GM23248 (cell line): ENCODE data around the gene SERPIND1. TPM values are rescaled to one million over a fixed set of nuclear protein-coding genes. Genes with fewer than 3 reads are reported as not detected.

ENCODE experiments used
- DNase-seq: peaks from one replicate; pipeline ENCODE4 v3.0.0-alpha.2; 2015
- H2AFZ ChIP-seq: fragments of 200-600 bp; sonication (generic); 2 replicates; pipeline ENCODE4 v1.6.1; 2016; ENCODE audit warnings: antibody characterized with exemption
- H3F3A ChIP-seq: fragments of 200-600 bp; sonication (generic); 2 replicates; pipeline ENCODE4 v1.6.1; 2016; ENCODE audit warnings: mild to moderate bottlenecking, antibody characterized with exemption, mixed run types; ENCODE audit not compliant: insufficient read depth
- H3K27ac ChIP-seq: fragments of 200-600 bp; sonication (generic); 2 replicates; pipeline ENCODE4 v1.5.1; 2016; ENCODE audit warnings: mild to moderate bottlenecking
- H3K27me3 ChIP-seq: fragments of 200-600 bp; sonication (generic); replicated peaks from 2 replicates; pipeline ENCODE4 v1.6.1; 2016; ENCODE audit warnings: mild to moderate bottlenecking; ENCODE audit not compliant: insufficient read depth
- H3K36me3 ChIP-seq: fragments of 200-600 bp; sonication (generic); 2 replicates; pipeline ENCODE4 v1.6.1; 2016; ENCODE audit warnings: low read depth, mild to moderate bottlenecking
- H3K4me1 ChIP-seq: fragments of 200-600 bp; sonication (generic); 2 replicates; pipeline ENCODE4 v1.6.1; 2016; ENCODE audit warnings: mild to moderate bottlenecking; ENCODE audit not compliant: insufficient read depth
- H3K4me2 ChIP-seq: fragments of 200-600 bp; sonication (generic); one replicate; pipeline ENCODE4 v1.6.1; 2016; ENCODE audit warnings: mild to moderate bottlenecking; ENCODE audit not compliant: unreplicated experiment
- H3K4me3 ChIP-seq: fragments of 200-600 bp; sonication (generic); 2 replicates; pipeline ENCODE4 v1.5.1; 2016; ENCODE audit warnings: mild to moderate bottlenecking
- H3K79me2 ChIP-seq: fragments of 200-600 bp; sonication (generic); 2 replicates; pipeline ENCODE4 v1.6.1; 2016; ENCODE audit warnings: mild to moderate bottlenecking; ENCODE audit not compliant: insufficient read depth
- H3K9ac ChIP-seq: fragments of 200-600 bp; sonication (generic); 2 replicates; pipeline ENCODE4 v1.6.1; 2016; ENCODE audit warnings: mild to moderate bottlenecking
- H3K9me2 ChIP-seq: fragments of 200-600 bp; sonication (generic); 2 replicates; pipeline ENCODE4 v1.6.1; 2016; ENCODE audit warnings: mixed run types, mild to moderate bottlenecking, moderate library complexity; ENCODE audit not compliant: insufficient read depth
- H3K9me3 ChIP-seq: fragments of 200-600 bp; sonication (generic); one replicate; pipeline ENCODE4 v1.6.1; 2017; ENCODE audit warnings: low read depth
- H4K20me1 ChIP-seq: fragments of 200-600 bp; sonication (generic); 2 replicates; pipeline ENCODE4 v1.6.0; 2016; ENCODE audit not compliant: insufficient read depth
- EZH2 ChIP-seq: fragments of 200-600 bp; sonication (generic); IDR thresholded peaks from 2 replicates; pipeline ENCODE4 v1.6.1; 2018; ENCODE audit warnings: antibody characterized with exemption, mild to moderate bottlenecking; ENCODE audit not compliant: insufficient read depth, poor library complexity, severe bottlenecking
- EZH2phosphoT487 ChIP-seq: fragments of 200-600 bp; sonication (generic); IDR thresholded peaks from 2 replicates; pipeline ENCODE4 v1.6.1; 2018; ENCODE audit warnings: antibody characterized with exemption, moderate library complexity, mild to moderate bottlenecking, low read depth; ENCODE audit not compliant: insufficient read depth
- WGBS, 2 experiments: methylation state at CpG; one replicate each; pipeline ENCODE4 v1.1.6; 2015 to 2017; ENCODE audit warnings: low lambda C conversion rate in 2 of 2, low coverage in 1 of 2; ENCODE audit errors: missing lambda C conversion rate in 2 of 2; 5-methylcytosine and 5-hydroxymethylcytosine counted together
- in situ Hi-C: fragments of 300-500 bp; cut with MboI; formaldehyde crosslinking; loops from 2 replicates; pipeline ENCODE4 v1.15.0; 2020
- polyA plus RNA-seq: library from polyadenylated mRNA; unstranded; fragments of >200 nt; fragmentation: Nextera tagmentation; extraction: Ambion mirVana; gene quantifications from 2 replicates; pipeline ENCODE4 v1.2.1, GENCODE V29; 2016
- total RNA-seq: library from RNA; depleted of rRNA; stranded (reverse); fragments of >200 nt; shearing (Covaris generic); gene quantifications from 2 replicates; pipeline ENCODE4 v1.2.3, GENCODE V29; 2014

Gene SERPIND1
- total and polyA plus RNA-seq, 2 experiments from 2014 or later: 0.26 TPM; not detected in 1

DNA sequence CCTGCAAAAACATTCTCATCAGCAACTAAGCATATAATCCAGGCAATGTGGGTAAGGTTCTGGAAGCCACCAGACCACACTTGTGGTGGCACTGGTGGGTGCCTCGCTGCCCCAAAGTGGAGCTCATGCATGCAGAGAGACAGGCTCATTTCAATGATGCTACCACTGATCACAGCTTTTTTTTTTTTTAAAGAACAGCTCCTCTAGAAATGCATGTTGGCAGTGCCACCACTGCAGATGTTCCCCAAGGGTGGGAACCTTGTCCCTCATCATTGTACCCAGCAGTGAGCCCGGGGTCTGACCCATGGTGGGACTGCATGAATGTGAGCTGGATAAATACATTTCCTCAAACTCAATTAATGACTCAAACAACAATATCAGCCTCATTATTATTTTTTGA is 31.1 kb upstream of the SERPIND1 start:
- Histone ChIP-seq H3K9me2 (no peaks in the 10 kb centered on the region), H3K9me3 (no peaks in the 10 kb centered on the region), H3K4me2 (no peak overlapping the region), H3K27ac (no peak overlapping the region), H3K9ac (no peak overlapping the region), H3K4me3 (no peak overlapping the region), H3K27me3 (no peaks in the 10 kb centered on the region), H4K20me1 (no peaks in the 10 kb centered on the region), H3K36me3 (peaks cover 22% of the 10 kb centered on the region), H2AFZ (no peak overlapping the region), H3F3A (peaks cover 8% of the 10 kb centered on the region), H3K79me2 (no peaks in the 10 kb centered on the region), H3K4me1 (no peaks in the 10 kb centered on the region)
- in situ Hi-C loops: no loop called here
- DNase-seq: no peak
- WGBS, 2 experiments: 50% methylated on average over 2 of the region's 2 CpGs
- no peak for TF ChIP-seq EZH2phosphoT487

DNA sequence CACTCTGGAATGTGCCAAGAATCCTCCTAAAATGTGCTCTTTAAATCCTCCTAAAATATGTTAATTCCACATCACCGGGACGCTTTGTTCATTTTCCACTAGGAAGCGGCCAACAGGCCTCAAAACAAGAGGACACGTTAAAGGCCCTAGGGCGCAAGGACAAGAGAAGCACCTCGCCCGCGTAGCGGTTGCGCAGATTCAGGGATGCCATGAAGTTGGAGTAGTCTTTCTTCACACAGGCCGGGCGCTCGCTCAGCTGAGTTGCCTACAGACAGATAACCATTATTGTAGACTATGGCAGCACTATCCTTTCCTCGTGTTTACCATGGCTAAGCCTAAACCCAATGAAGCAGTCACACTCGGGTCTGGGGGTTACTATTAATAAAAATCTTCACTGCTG is 29.5 kb upstream of the SERPIND1 start:
- in situ Hi-C loops: no loop called here
- TF ChIP-seq EZH2phosphoT487: no peak
- TF ChIP-seq EZH2: no peak
- Histone ChIP-seq H2AFZ (no peak overlapping the region), H3K9me3 (no peaks in the 10 kb centered on the region), H3K9ac (no peak overlapping the region), H3K36me3 (peaks cover 22% of the 10 kb centered on the region), H3K79me2 (no peaks in the 10 kb centered on the region), H3K27ac (no peak overlapping the region), H3K9me2 (no peaks in the 10 kb centered on the region), H3F3A (peaks cover 8% of the 10 kb centered on the region), H3K4me1 (no peaks in the 10 kb centered on the region), H3K27me3 (no peaks in the 10 kb centered on the region), H3K4me2 (no peak overlapping the region), H4K20me1 (no peaks in the 10 kb centered on the region), H3K4me3 (no peak overlapping the region)
- DNase-seq: no peak
- WGBS, 2 experiments: 90 to 92% methylated on average over 15 of the region's 15 CpGs

DNA sequence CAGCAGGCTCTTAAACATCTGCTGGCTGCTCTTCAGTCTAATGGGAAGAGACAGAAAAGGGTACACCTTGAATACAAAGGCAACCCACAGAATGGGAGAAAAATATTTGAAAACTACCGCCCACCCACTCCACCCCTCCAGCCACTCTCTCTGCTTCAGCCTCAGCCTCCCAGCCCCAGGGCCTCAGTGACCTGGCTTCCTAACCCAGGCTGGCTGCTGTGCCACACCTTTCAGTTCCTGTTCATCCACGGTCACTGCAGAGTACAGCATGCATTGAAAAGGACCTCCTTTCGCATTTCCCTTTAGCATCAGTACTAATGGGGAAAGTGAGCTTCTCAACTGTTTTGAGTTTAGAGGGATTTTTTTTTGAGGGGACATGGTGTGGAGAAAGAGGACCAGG is 28.8 kb upstream of the SERPIND1 start:
- no peaks in the 10 kb centered on the region for H3K9me2 ChIP-seq
- peaks cover 22% of the 10 kb centered on the region for H3K36me3 ChIP-seq
- no peaks in the 10 kb centered on the region for H3K4me1 ChIP-seq
- TF ChIP-seq EZH2phosphoT487 (no peak), EZH2 (no peak)
- H3K79me2 ChIP-seq: no peaks in the 10 kb centered on the region
- H3K27ac ChIP-seq: no peak overlapping the region
- H3K9me3 ChIP-seq: no peaks in the 10 kb centered on the region
- no peak overlapping the region for H2AFZ ChIP-seq
- no peak overlapping the region for H3K4me2 ChIP-seq
- peaks cover 7% of the 10 kb centered on the region for H3F3A ChIP-seq
- H3K27me3 ChIP-seq: no peaks in the 10 kb centered on the region
- no peak overlapping the region for H3K9ac ChIP-seq
- no peak for DNase-seq
- H3K4me3 ChIP-seq: no peak overlapping the region
- no peaks in the 10 kb centered on the region for H4K20me1 ChIP-seq
- WGBS, 2 experiments: 100% methylated on average over 3 of the region's 3 CpGs
- in situ Hi-C loops: no loop called here

DNA sequence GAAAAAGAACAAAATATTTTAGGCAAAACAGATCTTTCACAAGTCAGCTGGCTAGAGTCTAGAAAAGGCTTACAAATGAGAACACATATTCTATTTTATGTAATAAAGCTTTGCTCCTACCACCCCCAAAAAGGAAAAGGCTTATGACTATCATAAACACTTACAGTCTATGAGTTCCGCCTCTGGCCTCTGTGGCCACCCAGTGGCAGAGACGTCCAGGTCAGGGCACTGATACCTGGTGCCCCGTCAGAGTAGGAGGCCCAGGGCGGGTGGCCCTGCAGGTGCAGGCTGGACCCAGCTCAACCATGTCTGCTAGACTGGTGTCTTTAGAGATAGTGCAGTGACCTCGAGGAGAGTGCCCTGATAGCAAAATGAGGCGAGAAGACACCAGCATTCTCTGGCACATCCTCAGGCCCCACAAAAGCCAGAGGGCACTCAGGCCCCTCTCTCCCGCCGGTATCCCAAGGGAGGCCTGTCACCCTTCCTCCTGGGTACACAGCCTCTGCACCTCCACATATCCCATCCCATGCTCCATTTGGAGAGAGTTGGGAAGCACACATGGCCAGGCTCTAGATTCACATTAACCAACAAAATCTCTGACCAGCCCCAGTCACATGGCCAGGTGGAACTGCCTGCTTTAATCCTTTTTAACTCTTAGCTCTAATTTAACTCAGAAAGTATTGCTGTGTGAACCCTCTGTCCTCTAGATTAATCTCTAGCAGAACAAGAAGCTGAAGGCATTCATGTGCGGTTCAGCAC is 27.3 kb upstream of the SERPIND1 start:
- Histone ChIP-seq H3K9ac (no peak overlapping the region), H3K9me3 (no peaks in the 10 kb centered on the region), H3K27me3 (no peaks in the 10 kb centered on the region), H4K20me1 (no peaks in the 10 kb centered on the region), H3K9me2 (no peaks in the 10 kb centered on the region), H3F3A (peaks cover 9% of the 10 kb centered on the region), H3K79me2 (no peaks in the 10 kb centered on the region), H2AFZ (no peak overlapping the region), H3K27ac (no peak overlapping the region), H3K4me2 (no peak overlapping the region), H3K4me1 (peaks cover 12% of the 10 kb centered on the region), H3K36me3 (peaks cover 13% of the 10 kb centered on the region; the same call in 1 of the 2 replicates), H3K4me3 (no peak overlapping the region)
- 97% methylated on average over 9 of the region's 9 CpGs for WGBS, 2 experiments
- no peak for DNase-seq
- TF ChIP-seq EZH2 (no peak), EZH2phosphoT487 (no peak)
- in situ Hi-C loops: no loop called here
